Left ventricle myocardium superior (tissue), 1 donor: ENCODE measurements around the gene NEURL4. TPM values are rescaled to one million over a fixed set of nuclear protein-coding genes. Genes with fewer than 3 reads are reported as not detected.
A peak's percentile ranks its signal among the peaks of the same experiment; 100 is the strongest.
"Not testable (repeated sequence)": the region's sequence is repeated elsewhere in the genome, so short reads cannot be mapped to it uniquely, and the experiment has no call there.

ENCODE experiments used
- ATAC-seq: fragments of 200-7000 bp; cut with Tn5 transposase; one replicate; pipeline ENCODE4 v1.9.1; 2020; ENCODE audit warnings: mild to moderate bottlenecking, moderate library complexity
- DNase-seq: peaks from one replicate; pipeline ENCODE4 v3.0.0-alpha.2; 2020
- intact Hi-C: fragments of 100-400 bp; cut with micrococcal nuclease; formaldehyde crosslinking; loops from one replicate; pipeline ENCODE4 v1.11.0; 2022
- long read RNA-seq: library from polyadenylated mRNA; unstranded; transcript quantifications from one replicate; pipeline ENCODE4 v2.0.0, GENCODE V29; 2021
- total RNA-seq: library from RNA; stranded (reverse); fragmentation: NEBNext Ultra II Directional; extraction: Animal tissue kit (Norgen Biotek cat#: 25700); gene quantifications from one replicate; pipeline ENCODE4 v1.2.1, GENCODE V29; 2021
- donor health status: DM: no; HTN: yes; CAD: no; lungs with severe emphysema.

Gene NEURL4
- 34.7 TPM for total RNA-seq
- long read RNA-seq, full-length matches to known transcripts = 2 of 30 reads
- long read RNA-seq, partial matches to known transcripts = 21 of 30 reads
- long read RNA-seq, other reads (novel, unspliced or antisense) = 7 of 30 reads

GRCh38 chr17:7328840-7329373 lies at the start of gene NEURL4:
Gene NEURL4, minus strand, starts transcription at chr17:7329335. Its CDS starts 23 bp downstream, at chr17:7329312.
- no peak for ATAC-seq
- intact Hi-C loops = no loop called here
- DNase-seq = no peak

GRCh38 chr17:7374353-7374752 lies 45.2 kb upstream of the NEURL4 start:
- DNase-seq (no peak), ATAC-seq (no peak)
- intact Hi-C loops = no loop called here

GRCh38 chr17:7370853-7371252 lies 41.7 kb upstream of the NEURL4 start:
- intact Hi-C loops = no loop called here
- no peak for ATAC-seq

GRCh38 chr17:7369825-7370224 lies 40.7 kb upstream of the NEURL4 start:
- ATAC-seq (no peak), DNase-seq (no peak)
- intact Hi-C loops = no loop called here

More at GRCh38 chr17:7370853-7371252, 41.7 kb upstream of the NEURL4 start:
- no peak for DNase-seq

GRCh38 chr17:7368599-7368994 lies 39.5 kb upstream of the NEURL4 start:
- DNase-seq, ATAC-seq, intact Hi-C loops: not testable (repeated sequence)

GRCh38 chr17:7367918-7368598 lies 38.9 kb upstream of the NEURL4 start:
- intact Hi-C loops = no loop called here
- DNase-seq (no peak), ATAC-seq (no peak)

- intact Hi-C loops = no loop called here
- DNase-seq (no peak), ATAC-seq (no peak)
Observed at GRCh38 chr17:7367083-7367482, 37.9 kb upstream of the NEURL4 start.

GRCh38 chr17:7365963-7366362 lies 36.8 kb upstream of the NEURL4 start:
- intact Hi-C loops, DNase-seq, ATAC-seq: not testable (repeated sequence)

- no peak for DNase-seq
- no peak for ATAC-seq
- intact Hi-C loops = no loop called here
Observed at GRCh38 chr17:7363311-7363710, 34.2 kb upstream of the NEURL4 start.

GRCh38 chr17:7361906-7362305 lies 32.8 kb upstream of the NEURL4 start:
- intact Hi-C loops = no loop called here
- DNase-seq (no peak), ATAC-seq (no peak)

GRCh38 chr17:7357381-7357780 lies 28.2 kb upstream of the NEURL4 start:
- intact Hi-C loops = no loop called here
- ATAC-seq (no peak), DNase-seq (no peak)

GRCh38 chr17:7356756-7357155 lies 27.6 kb upstream of the NEURL4 start:
- intact Hi-C loops = no loop called here
- DNase-seq (no peak), ATAC-seq (no peak)

- ATAC-seq = no peak
- DNase-seq = peak; percentile 87
- intact Hi-C loops = no loop called here
Observed at GRCh38 chr17:7356072-7356549, 27.0 kb upstream of the NEURL4 start.

GRCh38 chr17:7355573-7355972 lies 26.4 kb upstream of the NEURL4 start:
- intact Hi-C loops = no loop called here
- ATAC-seq (no peak), DNase-seq (no peak)

GRCh38 chr17:7355053-7355452 lies 25.9 kb upstream of the NEURL4 start, which contains the start of gene TMEM95:
Gene TMEM95, plus strand, starts transcription at chr17:7355156. Its CDS starts 49 bp downstream, at chr17:7355205.
- DNase-seq (peak; percentile 73), ATAC-seq (no peak)
- intact Hi-C loops = no loop called here

- intact Hi-C loops = no loop called here
- no peak for DNase-seq
- no peak for ATAC-seq
Observed at GRCh38 chr17:7354262-7354843, 25.2 kb upstream of the NEURL4 start.

- intact Hi-C loops = no loop called here
- no peak for DNase-seq
- no peak for ATAC-seq
Observed at GRCh38 chr17:7352910-7353635, 23.9 kb upstream of the NEURL4 start.

- ATAC-seq (no peak), DNase-seq (no peak)
- intact Hi-C loops = no loop called here
Observed at GRCh38 chr17:7352503-7352889, 23.4 kb upstream of the NEURL4 start.

- intact Hi-C loops = no loop called here
- ATAC-seq (peak; percentile 80), DNase-seq (peak; percentile 97)
Observed at GRCh38 chr17:7351665-7352502, 22.7 kb upstream of the NEURL4 start, which contains the start of gene KCTD11. Gene KCTD11, plus strand, starts transcription at chr17:7352162.
